C4-2B (cell line): ENCODE data around the gene HSH2D.

ENCODE experiments used
- CTCF ChIP-seq: fragments of 450-650 bp; conservative IDR thresholded peaks from 2 replicates; pipeline ENCODE4 v1.5.1; 2017; ENCODE audit warnings: mild to moderate bottlenecking
- ZFX ChIP-seq: fragments of 450-650 bp; IDR thresholded peaks from 2 replicates; pipeline ENCODE4 v1.6.1; 2017

- TF ChIP-seq CTCF (no peak), ZFX (no peak)
Measured at GRCh38 chr19:16121967-16122366, 21.5 kb upstream of the HSH2D start.
